Esophagus muscularis mucosa (tissue), 2 donors: ENCODE measurements around the gene TSFM.

Source experiments
- EP300 ChIP-seq: sonication (generic); formaldehyde crosslinking; IDR thresholded peaks from one replicate; pipeline ENCODE4 v1.6.1; 2017; ENCODE audit warnings: antibody characterized with exemption
- POLR2A ChIP-seq: fragments of 450-650 bp; IDR thresholded peaks from one replicate; pipeline ENCODE4 v1.6.1; 2017; ENCODE audit warnings: antibody characterized with exemption, moderate library complexity, mild to moderate bottlenecking, low read depth

GRCh38 chr12:57834086-57834876 lies 51.7 kb downstream of the TSFM start:
- TF ChIP-seq POLR2A = no peak
- no peak for TF ChIP-seq EP300
